GM12874 (cell line): ENCODE results near the gene PCNX4.
A peak's percentile ranks its signal among the peaks of the same experiment; 100 is the strongest.

Source experiments
- CTCF ChIP-seq: IDR thresholded peaks from 2 replicates; pipeline ENCODE4 v1.5.1; 2011; ENCODE audit warnings: low read depth, mild to moderate bottlenecking, control low read depth, low read length, moderate library complexity; ENCODE audit not compliant: insufficient read depth

PCNX4 gene

GRCh38 chr14:60164712-60165546 lies 73.2 kb downstream of the PCNX4 start, which contains the start of gene DHRS7:
TSS of gene DHRS7 (minus strand) at chr14:60165398. CDS start at chr14:60165309, 89 bp downstream.
- TF ChIP-seq CTCF: peak; percentile 44

- TF ChIP-seq CTCF: no peak
Measured at GRCh38 chr14:60165547-60165876, 73.8 kb downstream of the PCNX4 start.

GRCh38 chr14:60166142-60166541 lies 74.4 kb downstream of the PCNX4 start:
- TF ChIP-seq CTCF: no peak

GRCh38 chr14:60169722-60170121 lies 78.0 kb downstream of the PCNX4 start:
- no peak for TF ChIP-seq CTCF

- TF ChIP-seq CTCF: no peak
Measured at GRCh38 chr14:60170948-60171347, 79.2 kb downstream of the PCNX4 start.

GRCh38 chr14:60171690-60172089 lies 80.0 kb downstream of the PCNX4 start:
- no peak for TF ChIP-seq CTCF

- TF ChIP-seq CTCF: no peak
Measured at GRCh38 chr14:60174352-60175254, 82.9 kb downstream of the PCNX4 start.
